PC-9 (cell line): ENCODE results near the gene SIX2.

Experiments
- CTCF ChIP-seq: fragments of 200-600 bp; sonication (generic); conservative IDR thresholded peaks from 2 replicates; pipeline ENCODE4 v1.6.1; 2017; ENCODE audit warnings: mixed run types, antibody characterized with exemption, mild to moderate bottlenecking, moderate library complexity
- EZH2 ChIP-seq: fragments of 200-600 bp; sonication (generic); IDR thresholded peaks from 2 replicates; pipeline ENCODE4 v1.8.0; 2017; ENCODE audit warnings: antibody characterized with exemption, low read depth

GRCh38 chr2:45055162-45055605 is 45.9 kb upstream of the SIX2 start:
- TF ChIP-seq CTCF (no peak), EZH2 (no peak)
